D721Med (cell line): ENCODE data around the gene PDE7B.

Source experiments
- DNase-seq: peaks from one replicate; pipeline ENCODE4 v3.0.0; 2011; ENCODE audit warnings: low spot score; ENCODE audit not compliant: insufficient read length
- FAIRE-seq: peaks from 2 replicates; lab custom pipeline; 2011; peaks lifted over from hg19 to GRCh38; lab: Jason Lieb, UNC
- TF ChIP-seq, protein P1 (sequence below): IDR thresholded peaks from 2 replicates; pipeline ENCODE4 v1.5.1; 2012; ENCODE audit warnings: mild to moderate bottlenecking, control low read depth; ENCODE audit not compliant: insufficient read depth; ENCODE audit errors: missing control alignments

The PDE7B gene

DNA sequence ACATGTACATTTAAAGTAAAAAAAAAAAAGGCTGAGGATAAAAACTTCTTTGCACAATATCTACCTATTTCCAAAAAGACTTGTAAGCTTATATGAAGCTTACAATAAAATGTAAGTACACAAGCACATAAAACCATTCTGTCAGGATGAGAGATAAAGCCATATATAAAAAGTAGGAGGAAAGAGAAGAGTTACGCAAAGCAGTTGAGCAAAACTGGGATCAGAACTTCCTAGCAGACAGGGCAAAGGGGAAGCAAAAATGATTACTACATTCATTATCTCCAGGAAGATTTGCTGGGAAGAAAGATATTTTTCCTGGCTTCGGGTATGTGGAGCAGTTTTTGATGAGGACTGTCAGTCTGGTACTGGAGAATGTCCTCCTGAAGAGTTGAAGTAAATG, 200.5 kb downstream of the PDE7B start:
- FAIRE-seq, result no peak
- TF ChIP-seq, protein P1, sequence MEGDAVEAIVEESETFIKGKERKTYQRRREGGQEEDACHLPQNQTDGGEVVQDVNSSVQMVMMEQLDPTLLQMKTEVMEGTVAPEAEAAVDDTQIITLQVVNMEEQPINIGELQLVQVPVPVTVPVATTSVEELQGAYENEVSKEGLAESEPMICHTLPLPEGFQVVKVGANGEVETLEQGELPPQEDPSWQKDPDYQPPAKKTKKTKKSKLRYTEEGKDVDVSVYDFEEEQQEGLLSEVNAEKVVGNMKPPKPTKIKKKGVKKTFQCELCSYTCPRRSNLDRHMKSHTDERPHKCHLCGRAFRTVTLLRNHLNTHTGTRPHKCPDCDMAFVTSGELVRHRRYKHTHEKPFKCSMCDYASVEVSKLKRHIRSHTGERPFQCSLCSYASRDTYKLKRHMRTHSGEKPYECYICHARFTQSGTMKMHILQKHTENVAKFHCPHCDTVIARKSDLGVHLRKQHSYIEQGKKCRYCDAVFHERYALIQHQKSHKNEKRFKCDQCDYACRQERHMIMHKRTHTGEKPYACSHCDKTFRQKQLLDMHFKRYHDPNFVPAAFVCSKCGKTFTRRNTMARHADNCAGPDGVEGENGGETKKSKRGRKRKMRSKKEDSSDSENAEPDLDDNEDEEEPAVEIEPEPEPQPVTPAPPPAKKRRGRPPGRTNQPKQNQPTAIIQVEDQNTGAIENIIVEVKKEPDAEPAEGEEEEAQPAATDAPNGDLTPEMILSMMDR, result no peak
- no peak for DNase-seq

DNA sequence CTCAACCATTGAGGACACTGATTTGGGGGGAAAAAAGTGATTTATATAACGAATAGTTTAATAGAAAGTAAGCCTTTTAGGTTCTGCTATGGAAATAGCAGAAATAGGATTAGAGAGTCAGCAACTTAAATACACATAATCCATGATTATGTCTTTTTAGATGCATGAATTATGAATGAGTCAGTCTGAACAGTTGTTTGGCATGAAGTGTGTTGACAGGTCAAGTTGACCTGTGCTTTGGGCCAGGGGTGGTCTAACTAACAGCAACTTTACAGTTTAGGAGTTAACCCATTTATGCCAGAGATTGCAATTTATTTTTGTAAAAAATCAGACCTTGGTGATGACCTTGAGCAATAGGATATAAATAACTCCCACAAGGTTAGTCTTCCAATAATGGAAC, 207.4 kb downstream of the PDE7B start:
- DNase-seq (no peak), FAIRE-seq (no peak)
- TF ChIP-seq, protein P1, result no peak

DNA sequence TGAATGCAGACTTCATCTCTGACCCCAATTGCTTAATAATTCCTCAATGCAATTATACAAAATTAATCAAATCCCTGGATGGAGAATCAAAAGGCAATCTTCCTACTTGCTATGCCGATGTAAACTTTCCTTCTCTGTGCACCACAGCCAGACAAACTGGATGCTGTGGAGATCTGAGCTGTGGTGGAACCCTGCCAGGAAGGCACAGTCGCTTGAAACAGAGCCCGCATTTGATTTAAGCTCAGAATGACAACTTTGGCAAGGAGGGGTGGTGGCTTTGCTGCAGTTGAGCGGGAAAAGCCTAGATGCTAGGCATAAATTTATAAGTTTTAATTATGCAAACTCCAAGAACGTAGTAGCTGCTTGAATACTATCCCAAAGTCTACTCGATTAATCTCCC, 207.8 kb downstream of the PDE7B start:
- DNase-seq, result no peak
- TF ChIP-seq, protein P1, result no peak
- no peak for FAIRE-seq

DNA sequence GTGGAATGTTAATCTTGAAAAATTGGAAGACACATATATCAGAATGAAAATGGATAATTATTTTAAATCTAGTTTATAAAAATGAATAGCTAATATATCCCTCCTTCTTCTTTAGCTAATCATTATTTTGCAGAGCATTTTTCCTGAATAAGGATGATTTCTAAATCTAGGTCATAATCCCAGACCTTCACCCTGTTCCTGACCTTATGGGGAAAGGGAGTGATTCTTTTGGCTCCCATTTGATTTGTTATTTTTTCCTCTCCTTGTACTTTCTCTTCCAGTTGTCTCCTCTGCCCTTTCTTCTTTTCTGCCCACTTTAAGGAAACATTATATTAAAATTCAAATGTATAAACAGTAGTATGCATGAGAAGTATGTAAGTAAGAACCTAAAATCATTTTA, 208.6 kb downstream of the PDE7B start:
- no peak for DNase-seq
- FAIRE-seq, result no peak
- TF ChIP-seq, protein P1, result no peak

DNA sequence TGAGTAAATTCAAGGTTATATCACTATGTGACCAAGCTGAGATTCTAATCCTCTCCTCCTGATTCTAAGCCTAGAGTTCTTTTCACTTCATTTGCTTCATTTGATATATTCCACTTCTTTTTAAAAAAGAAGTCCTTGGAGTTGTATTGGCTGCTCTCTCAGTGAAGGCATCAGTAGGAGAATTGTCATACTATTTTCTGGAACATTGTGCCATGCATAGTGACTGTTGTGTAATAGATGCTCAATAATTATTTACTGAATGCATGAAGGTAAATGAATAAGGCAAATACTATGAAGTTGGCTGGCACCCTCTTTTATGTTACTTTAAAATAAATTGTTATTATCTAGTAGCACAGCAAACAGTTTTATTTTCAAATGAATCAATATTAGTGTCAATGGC, 209.3 kb downstream of the PDE7B start:
- FAIRE-seq, result no peak
- TF ChIP-seq, protein P1, result no peak
- no peak for DNase-seq

- DNase-seq (no peak), FAIRE-seq (no peak)
- TF ChIP-seq, protein P1, result no peak
Observed at GRCh38 chr6:136061701-136062100, 210.2 kb downstream of the PDE7B start.

GRCh38 chr6:136063096-136063495, 211.6 kb downstream of the PDE7B start:
- DNase-seq (no peak), FAIRE-seq (no peak)
- TF ChIP-seq, protein P1, result no peak
